NCI-H2029 (cell line): Measurements from ENCODE around the gene EBNA1BP2.
A peak's percentile ranks its signal among the peaks of the same experiment; 100 is the strongest.

ENCODE experiments used
- DNase-seq: peaks from one replicate; lab custom pipeline; 2025; lab: John Stamatoyannopoulos, UW

The EBNA1BP2 gene

GRCh38 chr1:43119928-43120586 is 52.0 kb downstream of the EBNA1BP2 start:
- DNase-seq = peak; percentile 37
